Measurements from ENCODE around the gene TMEM92.
A peak's percentile ranks its signal among the peaks of the same experiment; 100 is the strongest.
"Not testable (repeated sequence)": the region's sequence is repeated elsewhere in the genome, so short reads cannot be mapped to it uniquely, and the experiment has no call there.

Gene TMEM92

DNA sequence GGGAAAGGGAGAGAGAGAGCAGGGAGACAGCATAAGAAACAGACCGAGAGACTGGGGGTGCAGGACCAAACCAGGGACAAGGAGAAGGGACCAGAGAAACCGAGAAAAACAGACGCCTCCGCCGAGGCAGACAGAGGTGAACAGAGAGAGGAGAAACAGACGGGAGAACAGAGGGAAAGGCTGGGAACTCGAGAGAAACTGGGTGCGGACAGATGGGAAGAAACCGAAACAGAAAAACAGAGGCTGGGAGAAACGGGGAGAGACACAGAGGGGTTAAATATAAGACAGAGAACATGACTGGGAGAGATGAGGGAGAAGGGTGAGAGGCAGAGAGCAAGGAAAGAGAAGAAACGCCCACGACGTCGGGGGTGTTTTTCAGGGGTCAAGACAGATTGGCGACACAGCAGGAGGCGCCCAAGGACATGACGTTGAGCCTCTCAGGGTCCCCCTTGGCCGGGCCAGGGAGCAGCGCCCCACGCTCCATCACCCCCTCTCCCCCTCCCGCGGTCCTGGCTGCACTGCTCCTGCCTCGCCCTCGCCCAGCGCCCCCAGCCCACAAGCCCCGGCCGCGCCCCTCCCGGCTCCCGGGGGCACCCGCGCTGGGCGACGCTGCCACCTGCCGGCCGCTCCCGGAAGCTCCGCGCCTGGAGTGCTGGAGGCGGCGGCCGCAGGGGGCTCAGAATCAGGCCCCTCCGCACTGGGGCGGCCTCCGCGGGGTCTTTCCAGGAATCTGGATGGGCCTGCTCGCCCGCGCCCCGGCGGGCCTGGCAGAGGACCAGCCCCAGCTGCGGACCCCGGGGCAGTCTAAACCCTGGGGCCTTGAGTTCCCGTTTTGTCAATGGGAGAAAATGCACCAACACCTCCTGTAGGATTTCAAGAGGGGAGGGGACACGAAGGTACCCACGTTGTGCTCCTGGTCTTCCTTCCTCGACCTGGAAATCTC is 1.3 kb upstream of the TMEM92 start:
- FAIRE-seq, result no peak
- DNase-seq (ENCODE audit: extremely low spot score, insufficient read length, low read depth), result peak; percentile 39

DNA sequence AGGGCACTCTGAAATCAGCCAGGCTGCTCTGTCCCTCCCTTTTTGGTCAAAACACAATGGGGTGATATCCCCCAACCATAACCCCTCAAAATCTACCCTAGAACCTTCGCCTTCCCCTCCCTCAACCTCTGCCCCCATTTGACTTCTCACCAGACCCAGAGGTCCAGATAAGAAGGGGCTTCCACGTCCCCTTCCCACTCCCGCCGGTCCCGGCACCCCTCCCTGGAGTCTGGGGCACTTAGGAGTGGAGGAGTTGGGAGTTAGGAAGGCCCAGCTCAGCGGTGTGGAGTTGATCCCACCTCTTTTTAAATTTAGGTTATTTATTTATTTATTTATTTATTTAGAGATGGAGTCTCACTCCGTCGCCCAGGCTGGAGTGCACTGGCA is 619 bp upstream of the TMEM92 start:
- FAIRE-seq, result no peak
- DNase-seq (ENCODE audit: extremely low spot score, insufficient read length, low read depth), result no peak

DNA sequence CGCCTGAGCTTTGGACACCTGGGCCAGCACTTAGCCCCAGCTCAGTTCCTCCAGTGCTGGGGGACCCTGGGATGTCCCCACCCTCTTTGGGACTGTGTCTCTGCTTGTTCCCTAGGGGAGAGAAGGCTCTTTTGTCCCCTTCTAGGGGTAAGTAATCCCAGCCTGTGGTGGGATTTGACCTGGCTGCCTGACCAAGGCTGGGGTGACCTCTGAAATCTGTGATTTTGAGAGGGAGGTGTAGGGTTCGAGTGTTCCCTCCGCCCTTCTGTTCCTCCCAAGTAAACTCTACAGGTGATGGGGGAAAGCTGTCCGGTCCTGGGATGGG is 593 bp downstream of the TMEM92 start:
- FAIRE-seq, result no peak
- no peak for DNase-seq (ENCODE audit: extremely low spot score, insufficient read length, low read depth)

GRCh38 chr17:50275279-50275678 is 1.0 kb downstream of the TMEM92 start:
- no peak for DNase-seq (ENCODE audit: extremely low spot score, insufficient read length, low read depth)
- no peak for FAIRE-seq

GRCh38 chr17:50276588-50277356 is 2.5 kb downstream of the TMEM92 start:
- FAIRE-seq (no peak), DNase-seq (ENCODE audit: extremely low spot score, insufficient read length, low read depth) (no peak)

DNA sequence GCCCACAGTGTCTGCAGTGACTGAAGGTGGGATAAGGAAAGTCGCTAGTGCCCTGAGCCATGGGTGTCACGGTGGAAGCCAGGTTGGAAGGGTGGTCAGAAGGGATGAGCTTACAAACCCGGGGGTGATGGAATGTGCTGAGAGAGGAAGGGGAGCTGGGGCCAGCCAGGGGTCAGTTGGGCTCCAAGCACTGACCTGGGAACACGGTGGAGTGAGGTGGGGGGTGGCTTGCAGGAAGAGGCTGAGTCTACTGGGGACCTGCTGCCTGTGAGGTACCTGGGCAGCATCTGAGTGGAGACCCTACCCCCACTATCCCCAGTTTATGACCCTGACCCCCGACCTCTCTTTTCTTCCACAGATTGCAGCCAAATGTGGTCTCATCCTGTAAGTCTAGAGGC is 3.1 kb downstream of the TMEM92 start:
- FAIRE-seq (no peak), DNase-seq (ENCODE audit: extremely low spot score, insufficient read length, low read depth) (no peak)

DNA sequence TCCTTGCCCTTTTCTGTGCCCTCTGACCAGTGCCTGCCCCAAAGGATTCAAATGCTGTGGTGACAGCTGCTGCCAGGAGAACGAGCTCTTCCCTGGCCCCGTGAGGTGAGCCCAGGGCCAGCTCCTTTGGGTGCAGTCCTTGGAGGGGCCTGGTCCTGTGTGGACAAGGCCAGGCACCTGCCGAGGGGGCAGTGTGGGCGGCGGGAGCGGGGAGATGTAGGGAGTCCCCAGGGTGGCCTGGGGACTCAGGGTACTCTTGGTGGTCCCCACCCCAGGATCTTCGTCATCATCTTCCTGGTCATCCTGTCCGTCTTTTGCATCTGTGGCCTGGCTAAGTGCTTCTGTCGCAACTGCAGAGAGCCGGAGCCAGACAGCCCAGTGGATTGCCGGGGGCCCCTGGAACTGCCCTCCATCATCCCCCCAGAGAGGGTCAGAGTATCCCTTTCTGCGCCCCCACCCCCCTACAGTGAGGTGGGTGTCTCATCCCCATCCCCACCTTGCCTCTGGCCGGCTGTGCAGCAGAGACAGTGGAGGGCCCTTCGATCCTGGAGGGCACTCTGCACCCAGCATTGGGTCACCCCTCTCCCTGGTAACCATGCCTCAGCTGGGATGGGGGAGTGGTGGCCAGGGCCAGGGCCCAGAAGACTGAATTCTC is 4.4 kb downstream of the TMEM92 start:
- no peak for FAIRE-seq
- DNase-seq (ENCODE audit: extremely low spot score, insufficient read length, low read depth), result no peak

- no peak for DNase-seq (ENCODE audit: extremely low spot score, insufficient read length, low read depth)
- FAIRE-seq, result no peak
Measured at GRCh38 chr17:50279181-50279526, 4.9 kb downstream of the TMEM92 start.

DNA sequence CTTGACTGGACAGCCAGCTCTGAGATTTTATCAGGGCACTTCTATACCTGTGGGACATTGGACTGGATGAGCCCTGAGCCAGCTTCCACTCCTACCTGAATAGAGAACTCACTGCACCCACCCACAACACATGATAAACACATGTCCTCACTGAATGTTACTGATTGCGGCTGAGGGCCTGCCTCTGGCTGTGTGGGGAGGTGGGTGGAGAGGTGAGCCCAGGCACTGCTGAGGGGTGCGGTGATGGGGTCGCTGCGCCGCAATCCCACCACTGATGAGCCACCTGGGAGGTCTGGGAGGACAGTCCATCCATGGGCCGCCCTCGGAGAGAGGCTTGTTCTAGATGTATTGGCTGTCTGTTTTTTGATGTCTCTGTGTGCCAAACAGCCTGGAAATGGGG is 5.4 kb downstream of the TMEM92 start:
- DNase-seq (ENCODE audit: extremely low spot score, insufficient read length, low read depth) (no peak), FAIRE-seq (no peak)

- FAIRE-seq (no peak), DNase-seq (ENCODE audit: extremely low spot score, insufficient read length, low read depth) (no peak)
Measured at GRCh38 chr17:50280068-50280467, 5.8 kb downstream of the TMEM92 start.

- FAIRE-seq, result no peak
- DNase-seq (ENCODE audit: extremely low spot score, insufficient read length, low read depth), result no peak
Measured at GRCh38 chr17:50280801-50281441, 6.7 kb downstream of the TMEM92 start.

DNA sequence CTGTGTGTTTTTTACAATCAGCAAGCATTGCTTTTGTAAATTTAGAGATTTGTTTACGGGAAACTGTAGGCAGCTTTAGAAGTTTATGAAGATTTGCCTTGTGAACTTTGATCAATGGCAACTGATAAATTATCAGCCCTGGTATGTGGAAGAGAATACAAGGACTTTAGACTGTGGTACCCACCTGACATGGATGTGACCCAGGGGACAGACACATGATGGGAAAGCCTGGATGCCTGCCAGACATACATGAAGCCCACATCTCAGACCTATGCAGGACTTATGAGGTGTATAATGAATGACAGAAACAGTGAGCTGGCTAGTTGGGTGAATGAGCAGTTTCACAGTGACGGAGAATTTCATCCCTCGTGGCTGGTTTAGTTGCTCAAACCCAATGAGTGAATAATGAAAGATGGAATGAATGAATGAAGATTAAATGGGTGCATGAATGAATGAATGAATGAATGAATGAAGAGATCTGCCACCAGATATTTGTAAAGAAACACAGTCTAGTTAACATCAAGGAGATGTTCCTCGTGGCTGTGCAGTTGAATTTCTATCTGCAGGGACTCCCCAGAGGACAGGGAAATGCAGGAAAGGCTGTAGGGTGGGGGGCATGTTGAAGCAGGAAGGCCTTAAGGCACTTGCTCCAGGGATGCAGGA is 7.6 kb downstream of the TMEM92 start:
- no peak for FAIRE-seq
- no peak for DNase-seq (ENCODE audit: extremely low spot score, insufficient read length, low read depth)

DNA sequence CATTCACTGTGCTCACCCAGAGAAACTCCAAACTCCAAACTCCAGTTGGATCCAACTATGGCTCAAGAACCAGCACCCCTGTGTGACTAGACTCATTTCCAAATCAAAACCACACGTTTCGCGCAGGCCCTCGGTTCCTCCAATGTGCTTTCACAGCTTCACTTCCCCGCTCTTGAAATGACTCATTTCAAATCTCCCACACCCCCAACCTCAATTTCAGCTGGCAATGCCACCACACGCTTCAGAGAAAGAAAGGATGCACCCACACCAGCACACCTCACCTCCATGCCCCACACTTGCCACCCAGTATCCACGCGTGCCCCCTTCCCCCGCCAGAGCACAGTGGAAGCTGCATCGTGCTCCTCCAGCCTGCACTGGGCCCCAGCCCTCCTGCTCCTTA is 9.0 kb downstream of the TMEM92 start:
- FAIRE-seq (peak; percentile 85), DNase-seq (ENCODE audit: extremely low spot score, insufficient read length, low read depth) (peak; percentile 53)

DNA sequence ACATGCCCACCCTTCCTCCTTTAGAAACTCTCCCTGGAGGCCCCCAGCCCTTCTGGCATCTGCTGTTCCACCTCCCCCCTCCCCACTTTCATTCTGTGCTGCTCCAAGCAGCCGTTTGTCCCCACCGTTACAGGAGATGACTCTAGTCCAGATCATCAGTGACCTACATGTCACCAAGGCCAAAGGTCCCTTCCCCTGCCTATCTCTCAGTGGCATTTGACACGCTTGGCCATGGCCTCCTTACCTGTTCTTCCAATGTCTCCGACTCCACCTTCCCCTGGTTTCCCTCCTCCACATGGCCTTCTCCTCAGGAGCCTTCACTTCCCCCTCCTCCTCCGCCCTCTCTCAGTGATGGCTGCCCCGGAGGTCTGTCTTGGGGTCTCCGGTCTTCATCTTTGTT is 9.4 kb downstream of the TMEM92 start:
- DNase-seq (ENCODE audit: extremely low spot score, insufficient read length, low read depth), result no peak
- no peak for FAIRE-seq

DNA sequence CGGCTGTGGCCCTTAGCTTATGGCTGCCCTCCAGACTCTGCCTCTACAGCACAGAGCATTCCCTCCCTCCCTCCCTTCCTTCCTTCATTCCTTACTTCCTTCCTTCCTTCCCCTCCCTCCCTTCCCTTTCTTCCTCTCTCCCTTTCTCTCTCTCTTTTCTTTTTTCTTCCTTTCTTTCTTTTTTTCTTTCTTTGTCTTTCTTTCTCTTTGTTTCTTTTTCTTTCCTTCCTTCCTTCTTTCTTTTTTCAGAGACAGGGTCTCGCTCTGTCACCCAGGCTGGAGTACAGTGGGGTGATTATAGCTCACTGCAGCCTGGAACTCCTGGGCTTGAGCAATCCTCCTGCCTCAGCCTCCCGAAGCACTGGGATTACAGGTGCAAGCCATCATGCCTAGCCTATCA is 11.7 kb downstream of the TMEM92 start:
- no peak for FAIRE-seq
- DNase-seq (ENCODE audit: extremely low spot score, insufficient read length, low read depth), result no peak

- not testable (repeated sequence) for DNase-seq (ENCODE audit: extremely low spot score, insufficient read length, low read depth); FAIRE-seq
Measured at GRCh38 chr17:50287302-50287701, 13.0 kb downstream of the TMEM92 start.

DNA sequence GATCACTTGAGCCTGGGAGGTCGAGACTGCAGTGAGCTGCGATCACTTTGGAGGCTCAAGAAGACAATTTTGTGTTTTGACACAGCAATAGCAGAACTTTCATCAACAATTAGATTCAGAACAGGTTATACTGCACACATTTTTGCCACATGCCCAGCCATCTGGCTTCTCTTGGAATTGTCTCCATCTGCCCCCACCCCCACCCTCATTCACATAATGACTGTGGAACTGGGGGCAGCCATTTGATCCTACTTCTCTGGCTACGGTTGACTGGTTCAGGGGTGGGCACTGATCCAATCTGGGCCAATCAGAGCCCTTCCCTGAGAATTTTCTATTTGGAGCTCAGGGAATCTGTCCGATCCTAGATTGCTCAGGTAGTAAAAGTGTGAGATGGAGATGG is 14.0 kb downstream of the TMEM92 start:
- no peak for FAIRE-seq

GRCh38 chr17:50289278-50289677 is 15.0 kb downstream of the TMEM92 start:
- FAIRE-seq (no peak), DNase-seq (ENCODE audit: extremely low spot score, insufficient read length, low read depth) (no peak)

More for the DNA sequence above, 14.0 kb downstream of the TMEM92 start:
- no peak for DNase-seq (ENCODE audit: extremely low spot score, insufficient read length, low read depth)

GRCh38 chr17:50289991-50290702 is 15.9 kb downstream of the TMEM92 start:
- peak; percentile 39 for FAIRE-seq
- DNase-seq (ENCODE audit: extremely low spot score, insufficient read length, low read depth), result no peak
